ENCODE results near the gene MBNL2.
A peak's percentile ranks its signal among the peaks of the same experiment; 100 is the strongest.

Gene MBNL2

DNA sequence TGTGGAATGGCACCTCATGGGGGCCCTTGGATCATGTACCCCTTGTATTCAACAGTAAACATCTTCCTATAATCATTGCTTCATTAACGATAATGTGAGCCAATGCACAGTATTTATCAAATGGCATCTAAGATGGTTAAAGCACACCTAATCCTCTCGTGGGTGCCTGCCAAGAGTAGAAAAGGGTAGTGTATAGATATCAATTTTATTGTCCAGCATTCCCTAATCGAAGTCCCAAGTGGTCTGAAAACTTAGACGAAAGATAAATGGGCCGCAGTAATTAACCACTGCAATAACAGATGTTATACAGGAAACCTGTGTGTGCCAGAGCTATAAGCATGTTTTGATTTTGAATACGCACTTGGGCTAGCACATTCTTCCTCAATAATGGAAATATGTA is 667 bp upstream of the MBNL2 start:
- TF ChIP-seq, protein P1, sequence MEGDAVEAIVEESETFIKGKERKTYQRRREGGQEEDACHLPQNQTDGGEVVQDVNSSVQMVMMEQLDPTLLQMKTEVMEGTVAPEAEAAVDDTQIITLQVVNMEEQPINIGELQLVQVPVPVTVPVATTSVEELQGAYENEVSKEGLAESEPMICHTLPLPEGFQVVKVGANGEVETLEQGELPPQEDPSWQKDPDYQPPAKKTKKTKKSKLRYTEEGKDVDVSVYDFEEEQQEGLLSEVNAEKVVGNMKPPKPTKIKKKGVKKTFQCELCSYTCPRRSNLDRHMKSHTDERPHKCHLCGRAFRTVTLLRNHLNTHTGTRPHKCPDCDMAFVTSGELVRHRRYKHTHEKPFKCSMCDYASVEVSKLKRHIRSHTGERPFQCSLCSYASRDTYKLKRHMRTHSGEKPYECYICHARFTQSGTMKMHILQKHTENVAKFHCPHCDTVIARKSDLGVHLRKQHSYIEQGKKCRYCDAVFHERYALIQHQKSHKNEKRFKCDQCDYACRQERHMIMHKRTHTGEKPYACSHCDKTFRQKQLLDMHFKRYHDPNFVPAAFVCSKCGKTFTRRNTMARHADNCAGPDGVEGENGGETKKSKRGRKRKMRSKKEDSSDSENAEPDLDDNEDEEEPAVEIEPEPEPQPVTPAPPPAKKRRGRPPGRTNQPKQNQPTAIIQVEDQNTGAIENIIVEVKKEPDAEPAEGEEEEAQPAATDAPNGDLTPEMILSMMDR (conservative IDR thresholded peaks at IDR 0.05): no peak
- H3K27ac ChIP-seq: peak overlapping the region; percentile 81

DNA sequence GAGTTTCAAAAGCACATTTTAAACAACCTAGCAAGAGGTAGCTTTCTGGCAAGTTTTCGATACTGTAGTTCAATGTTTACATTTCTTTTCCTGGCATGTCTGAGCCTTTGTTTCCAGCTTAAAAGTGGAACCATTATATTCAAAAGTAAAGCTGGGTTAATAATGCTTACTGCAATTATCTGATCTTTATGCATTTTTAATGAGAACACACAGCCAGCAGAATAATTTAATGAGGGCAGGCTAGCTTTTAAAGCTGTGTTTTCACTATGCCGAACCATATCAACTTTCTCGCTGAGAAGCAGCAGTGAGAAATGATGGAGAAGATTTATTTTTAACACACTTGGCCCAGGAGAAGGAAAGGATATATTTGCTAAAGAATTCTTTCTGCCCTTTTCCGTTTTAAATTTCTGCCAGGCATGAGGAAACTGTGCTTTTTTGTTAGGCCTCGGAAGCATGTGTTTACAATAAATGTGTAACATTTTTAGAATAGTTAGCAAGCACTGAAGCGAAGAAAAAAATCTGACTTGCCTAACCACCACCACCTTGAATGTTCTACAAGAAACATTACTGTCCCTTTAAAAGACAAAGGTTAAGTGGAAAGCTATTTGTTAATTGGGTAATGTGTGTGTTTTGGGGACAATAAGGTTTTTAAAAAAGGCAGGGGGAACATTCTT is 1.0 kb downstream of the MBNL2 start:
- TF ChIP-seq, protein P1 (conservative IDR thresholded peaks at IDR 0.05): no peak
- H3K27ac ChIP-seq: peak overlapping the region; percentile 81

DNA sequence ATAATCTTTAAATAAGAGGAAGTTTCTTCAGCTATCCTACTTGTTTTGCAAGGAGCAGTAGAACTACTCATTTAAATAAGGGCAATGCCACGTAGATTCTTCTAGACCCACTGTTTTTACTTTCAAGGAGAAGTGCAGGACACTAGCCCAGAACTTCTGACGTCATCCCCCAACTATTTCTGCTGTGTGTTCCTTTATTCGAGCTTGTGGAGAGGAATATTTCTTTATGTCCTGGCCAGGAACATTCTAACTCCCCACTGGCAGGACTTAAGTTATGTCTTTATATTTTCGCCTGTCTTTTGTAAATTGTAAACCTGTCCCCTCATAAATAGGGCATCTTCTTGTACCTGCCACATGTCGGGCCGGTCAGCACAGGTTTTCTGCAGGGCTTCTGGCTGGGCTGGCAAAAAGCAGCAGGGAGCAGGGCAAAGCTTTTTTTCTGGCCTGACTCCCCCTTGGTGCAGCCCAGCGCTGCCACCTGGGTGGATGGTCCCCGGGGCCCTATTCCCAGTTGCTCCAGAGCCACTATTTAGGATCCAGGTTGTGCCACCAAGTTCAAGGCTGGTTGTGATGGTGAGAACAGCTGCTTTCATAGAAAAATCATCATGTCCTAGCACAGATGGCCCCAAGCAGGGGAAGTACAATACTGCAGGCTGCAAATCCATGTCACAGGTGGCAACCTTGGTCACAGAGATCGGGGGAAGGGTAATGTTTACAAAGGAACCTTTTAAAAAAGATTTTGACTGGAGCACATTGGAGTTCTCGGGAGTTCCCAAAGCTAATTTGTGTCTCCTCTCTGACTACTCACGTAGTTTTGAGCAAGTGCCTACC is 1.8 kb downstream of the MBNL2 start:
- peak overlapping the region; percentile 81 for H3K27ac ChIP-seq
- TF ChIP-seq, protein P1 (conservative IDR thresholded peaks at IDR 0.05): no peak

DNA sequence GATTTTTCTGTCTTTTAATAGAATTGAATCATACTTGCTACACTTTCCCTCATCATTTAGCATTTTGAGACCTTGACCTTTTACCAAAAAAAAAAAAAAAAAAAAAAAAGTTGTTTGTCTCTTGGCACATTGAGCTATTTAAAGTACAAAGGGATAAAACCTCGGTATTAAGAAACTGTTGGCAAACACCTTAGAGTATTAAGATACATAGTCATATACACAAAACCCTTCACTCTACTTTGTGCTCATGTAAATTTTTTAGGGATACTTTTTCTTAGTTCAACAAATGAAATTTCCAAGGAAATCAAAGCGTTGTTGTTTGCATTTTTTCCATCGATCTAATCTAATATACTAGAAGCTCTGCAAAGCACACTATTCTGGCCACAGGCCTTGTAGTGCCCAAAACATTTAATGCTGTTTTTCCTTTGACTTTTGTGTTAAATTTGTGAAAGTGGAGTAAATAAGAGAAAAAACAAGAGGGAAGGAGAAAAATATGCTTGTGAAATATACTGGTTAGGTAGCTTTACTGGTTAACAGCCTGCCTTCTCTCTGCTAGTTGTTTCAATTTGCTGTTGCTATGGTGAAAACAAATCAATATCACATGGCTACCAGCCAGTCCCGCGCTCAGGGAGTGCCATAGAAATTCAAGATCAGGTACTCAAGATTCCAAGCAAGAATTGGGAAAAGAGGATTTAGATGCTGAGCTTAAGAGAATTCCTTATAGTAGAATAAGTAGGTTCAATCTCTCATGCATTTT is 2.6 kb downstream of the MBNL2 start:
- peak overlapping the region; percentile 81 for H3K27ac ChIP-seq
- TF ChIP-seq, protein P1 (conservative IDR thresholded peaks at IDR 0.05): no peak

DNA sequence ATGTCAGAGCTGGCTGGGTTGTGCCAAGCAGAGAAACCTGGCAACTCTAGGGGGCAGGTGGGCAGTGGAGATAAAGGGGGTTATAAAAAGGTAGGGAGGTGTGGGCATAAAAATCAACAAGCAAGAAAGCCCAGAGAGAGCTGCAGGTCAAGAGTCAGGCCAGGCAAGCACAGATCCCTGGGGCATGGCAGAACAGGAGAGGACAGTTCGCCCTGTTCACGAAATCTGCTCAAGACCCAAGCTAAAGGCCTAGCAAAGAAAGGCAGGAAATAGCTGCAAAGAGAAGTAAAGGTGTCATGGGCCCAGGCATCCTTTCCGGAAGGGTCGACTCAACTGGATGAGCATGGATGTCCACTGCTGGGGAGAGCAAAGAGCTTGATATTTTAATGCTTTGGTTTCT is 3.4 kb downstream of the MBNL2 start:
- TF ChIP-seq, protein P1 (conservative IDR thresholded peaks at IDR 0.05): no peak
- H3K27ac ChIP-seq: peak overlapping the region; percentile 81

DNA sequence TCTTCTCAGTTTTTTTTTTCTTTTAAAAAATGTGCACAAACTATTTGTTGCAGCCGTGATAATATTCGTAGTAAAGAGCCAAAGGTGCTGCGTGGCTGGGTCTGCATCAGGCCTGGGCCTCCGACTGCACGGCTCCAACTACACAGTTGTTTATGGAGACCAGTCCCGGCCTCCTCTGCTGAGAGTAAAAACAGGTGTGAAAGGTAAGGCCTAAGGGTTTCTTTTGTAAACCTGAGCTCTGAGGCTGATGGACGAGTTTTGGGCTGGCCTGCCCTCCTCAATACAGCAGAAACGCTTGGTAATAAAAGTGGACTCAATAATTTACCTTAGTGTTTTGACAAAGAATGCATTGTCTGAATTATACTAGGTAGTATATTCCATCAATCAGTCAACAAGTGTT is 3.9 kb downstream of the MBNL2 start:
- H3K27ac ChIP-seq: peak overlapping the region; percentile 81
- TF ChIP-seq, protein P1 (conservative IDR thresholded peaks at IDR 0.05): no peak
